IPS-15b (cell line): ENCODE results near the gene VAV2.

Source experiments
- H3K27me3 ChIP-seq: one replicate; pipeline ENCODE4 v1.6.1; 2013; ENCODE audit warnings: low read length; ENCODE audit not compliant: control insufficient read depth, insufficient read depth
- H3K36me3 ChIP-seq: one replicate; pipeline ENCODE4 v1.6.1; 2013; ENCODE audit warnings: low read length; ENCODE audit not compliant: control insufficient read depth, insufficient read depth
- H3K4me1 ChIP-seq: one replicate; pipeline ENCODE4 v1.6.1; 2013; ENCODE audit warnings: mild to moderate bottlenecking, low read length; ENCODE audit not compliant: control insufficient read depth, insufficient read depth
- H3K4me3 ChIP-seq: one replicate; pipeline ENCODE4 v1.5.1; 2013; ENCODE audit warnings: low read depth, low read length
- H3K9ac ChIP-seq: one replicate; pipeline ENCODE4 v1.6.1; 2013; ENCODE audit warnings: low read depth, mild to moderate bottlenecking, low read length
- H3K9me3 ChIP-seq: one replicate; pipeline ENCODE4 v1.6.1; 2013; ENCODE audit warnings: mild to moderate bottlenecking, low read length; ENCODE audit not compliant: control insufficient read depth, insufficient read depth

VAV2 gene

GRCh38 chr9:134024828-134025605, 32.9 kb upstream of the VAV2 start, which contains the start of gene BRD3OS:
Gene BRD3OS, plus strand, starts transcription at chr9:134025481. Its CDS starts 1,267 bp downstream, at chr9:134026748.
- Histone ChIP-seq H3K27me3 (no peaks in the 10 kb centered on the region), H3K9me3 (no peaks in the 10 kb centered on the region), H3K9ac (peak within 1 kb of the TSS; percentile 24), H3K4me1 (peaks cover 6% of the 10 kb centered on the region), H3K4me3 (peak within 1 kb of the TSS; percentile 85), H3K36me3 (peaks cover 5% of the 10 kb centered on the region)

DNA sequence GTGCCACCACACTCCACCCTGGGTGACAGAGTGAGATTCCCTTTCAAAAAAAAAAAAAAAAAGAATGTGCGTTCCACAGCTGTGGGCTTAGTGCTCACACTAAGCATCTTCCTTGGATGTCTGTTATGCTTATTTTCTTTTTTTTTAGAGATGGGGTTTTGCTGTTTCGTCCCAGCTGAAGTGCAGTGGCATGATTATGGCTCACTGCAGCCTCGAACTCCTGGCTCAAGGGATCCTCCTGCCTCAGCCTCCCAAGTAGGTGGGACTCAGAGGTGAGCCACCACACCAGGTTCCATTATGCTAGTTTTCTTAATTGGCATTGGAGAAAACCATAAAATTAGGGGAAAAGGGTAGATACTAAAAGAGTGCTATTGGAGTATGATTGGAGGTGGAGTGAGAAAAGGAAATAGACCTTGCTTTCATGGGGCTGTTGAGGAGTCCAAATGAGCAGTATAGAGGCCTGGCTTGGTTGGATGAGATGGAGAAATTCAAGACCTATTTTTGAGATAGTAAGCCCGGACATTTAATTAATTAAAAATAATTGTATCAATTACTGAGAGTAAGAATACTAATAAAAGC, 32.2 kb upstream of the VAV2 start:
- H3K4me3 ChIP-seq = peak overlapping the region; percentile 35
- H3K27me3 ChIP-seq = no peaks in the 10 kb centered on the region
- no peak overlapping the region for H3K9ac ChIP-seq
- peaks cover 6% of the 10 kb centered on the region for H3K4me1 ChIP-seq
- peaks cover 5% of the 10 kb centered on the region for H3K36me3 ChIP-seq
- no peaks in the 10 kb centered on the region for H3K9me3 ChIP-seq

DNA sequence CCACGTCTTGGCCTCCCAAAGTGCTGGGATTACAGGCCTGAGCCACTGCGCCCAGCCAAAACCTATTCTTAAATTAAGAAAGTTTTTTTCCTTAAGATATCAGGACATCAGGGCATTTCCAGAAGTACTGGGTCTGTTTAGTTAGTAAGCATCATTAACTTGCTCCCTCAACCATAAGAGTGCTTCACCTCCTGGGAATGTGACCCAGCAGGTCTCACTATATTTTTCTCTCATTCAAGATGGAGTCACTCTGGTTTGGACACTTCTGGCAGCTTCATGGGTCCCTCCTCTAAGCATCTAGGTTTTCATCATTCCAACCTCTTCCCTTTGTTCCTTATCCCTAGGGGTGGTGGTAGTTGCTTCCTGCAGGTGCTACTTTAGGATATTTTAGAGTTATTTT, 22.8 kb upstream of the VAV2 start:
- Histone ChIP-seq H3K4me1 (no peaks in the 10 kb centered on the region), H3K9me3 (peaks cover 12% of the 10 kb centered on the region), H3K9ac (no peak overlapping the region), H3K4me3 (no peak overlapping the region), H3K36me3 (no peaks in the 10 kb centered on the region), H3K27me3 (no peaks in the 10 kb centered on the region)

GRCh38 chr9:134011401-134011800, 19.3 kb upstream of the VAV2 start:
- Histone ChIP-seq H3K27me3 (no peaks in the 10 kb centered on the region), H3K36me3 (no peaks in the 10 kb centered on the region), H3K4me1 (no peaks in the 10 kb centered on the region), H3K9ac (no peak overlapping the region), H3K4me3 (no peak overlapping the region), H3K9me3 (peaks cover 12% of the 10 kb centered on the region)

DNA sequence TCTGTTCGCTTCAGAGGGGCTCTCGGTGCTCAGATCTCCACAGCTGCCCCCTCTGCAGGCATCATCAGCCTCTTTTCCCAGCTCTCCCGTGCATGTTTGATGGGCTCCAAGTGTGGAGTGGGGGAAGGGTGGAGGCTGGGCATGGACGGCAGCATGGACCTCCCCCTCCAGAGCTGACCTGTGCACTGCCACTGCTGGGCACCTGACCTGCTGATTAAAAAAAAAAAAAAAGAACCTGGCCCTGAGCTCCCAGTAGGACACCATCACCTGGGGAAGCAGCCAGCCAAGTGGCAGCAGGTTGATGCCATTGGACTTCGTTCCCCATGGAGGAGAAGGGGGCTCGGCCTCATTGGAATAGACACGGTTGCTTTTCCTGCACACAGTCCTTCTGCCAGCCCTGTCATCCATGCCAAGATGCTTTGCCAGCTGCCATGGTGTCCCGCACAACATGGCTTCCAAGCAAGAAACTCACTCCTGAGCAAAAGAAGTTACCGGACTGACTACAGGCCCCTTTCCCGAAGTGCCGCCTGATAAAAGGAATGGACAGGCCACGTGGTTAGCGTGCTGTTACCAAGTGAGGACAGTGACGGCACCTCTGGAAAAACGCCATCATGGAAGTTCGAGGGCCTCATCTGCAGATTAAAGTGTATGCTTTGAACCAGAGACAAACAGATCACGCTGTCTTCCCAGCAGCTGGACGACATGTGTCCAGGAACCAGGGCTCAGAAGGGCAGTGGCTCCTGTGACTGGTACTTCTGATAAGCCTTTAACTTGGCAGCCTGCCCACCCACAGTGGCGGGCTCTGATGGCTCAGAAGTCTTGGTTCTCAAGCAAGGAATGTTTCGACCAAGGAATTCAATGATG, 18.4 kb upstream of the VAV2 start:
- H3K27me3 ChIP-seq = no peaks in the 10 kb centered on the region
- H3K9me3 ChIP-seq = peaks cover 12% of the 10 kb centered on the region
- H3K9ac ChIP-seq = no peak overlapping the region
- H3K4me3 ChIP-seq = no peak overlapping the region
- no peaks in the 10 kb centered on the region for H3K4me1 ChIP-seq
- H3K36me3 ChIP-seq = no peaks in the 10 kb centered on the region

DNA sequence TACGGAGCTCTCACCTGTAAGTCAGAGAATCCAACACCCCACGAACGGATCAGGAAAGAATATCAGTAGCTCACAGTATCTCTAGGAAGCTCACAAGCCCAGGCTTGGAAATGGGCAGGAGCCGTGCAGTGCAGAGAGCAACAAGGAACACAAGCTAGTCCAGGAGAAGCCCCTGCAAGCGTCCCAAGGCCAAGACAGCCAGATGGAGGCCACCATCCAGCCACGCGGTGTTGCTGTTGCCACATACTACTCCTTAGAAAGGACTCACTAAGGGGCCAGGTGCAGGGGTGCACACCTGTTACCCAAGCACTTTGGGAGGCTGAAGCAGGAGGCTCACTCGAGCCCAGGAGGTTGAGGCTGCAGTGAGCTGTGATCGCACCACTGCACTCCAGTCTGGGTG, 15.4 kb upstream of the VAV2 start:
- H3K9me3 ChIP-seq = peaks cover 3% of the 10 kb centered on the region
- H3K27me3 ChIP-seq = no peaks in the 10 kb centered on the region
- no peak overlapping the region for H3K9ac ChIP-seq
- no peaks in the 10 kb centered on the region for H3K4me1 ChIP-seq
- no peaks in the 10 kb centered on the region for H3K36me3 ChIP-seq
- no peak overlapping the region for H3K4me3 ChIP-seq

DNA sequence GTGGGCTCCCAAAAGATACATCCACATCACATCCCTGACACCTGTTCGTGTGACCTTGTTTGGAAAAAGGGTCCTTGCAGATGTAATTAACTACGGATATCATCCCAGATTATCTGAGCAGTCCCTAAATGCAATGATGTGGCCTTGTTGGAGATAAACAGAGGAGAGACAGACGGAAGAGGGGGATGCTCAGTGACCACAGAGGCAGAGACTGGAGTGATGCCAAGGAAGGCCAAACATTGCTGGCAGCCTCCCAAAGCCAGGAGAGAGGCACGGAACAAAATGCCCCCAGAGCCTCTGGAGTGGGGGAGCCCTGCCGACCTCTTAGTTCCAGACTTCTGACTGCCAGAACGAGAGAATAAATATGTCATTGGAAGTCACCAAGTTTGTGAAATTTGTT, 15.0 kb upstream of the VAV2 start:
- H3K9me3 ChIP-seq = peaks cover 3% of the 10 kb centered on the region
- no peaks in the 10 kb centered on the region for H3K4me1 ChIP-seq
- H3K4me3 ChIP-seq = no peak overlapping the region
- no peaks in the 10 kb centered on the region for H3K27me3 ChIP-seq
- H3K36me3 ChIP-seq = no peaks in the 10 kb centered on the region
- H3K9ac ChIP-seq = no peak overlapping the region

DNA sequence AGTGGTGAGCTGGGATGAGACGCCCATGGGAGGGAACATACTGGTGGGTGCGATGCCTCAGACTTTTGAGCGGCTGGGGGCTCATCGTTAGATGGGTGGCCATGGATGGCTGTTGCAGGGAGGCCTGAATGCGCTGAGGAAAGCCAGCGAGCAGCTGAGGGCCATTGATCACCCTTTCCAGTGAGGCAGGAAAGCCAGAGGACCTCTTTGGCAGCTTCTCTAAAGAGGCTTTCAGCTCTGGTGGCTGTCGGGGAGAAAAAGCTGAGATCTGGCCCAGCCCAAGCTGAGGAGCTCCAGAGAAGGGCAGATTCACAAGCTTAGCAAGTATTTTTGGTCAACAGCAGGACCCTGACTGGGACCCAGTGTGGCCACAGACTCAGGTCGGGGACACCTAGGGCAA, 13.3 kb upstream of the VAV2 start:
- H3K4me3 ChIP-seq = no peak overlapping the region
- no peaks in the 10 kb centered on the region for H3K4me1 ChIP-seq
- no peaks in the 10 kb centered on the region for H3K27me3 ChIP-seq
- no peaks in the 10 kb centered on the region for H3K36me3 ChIP-seq
- no peak overlapping the region for H3K9ac ChIP-seq
- H3K9me3 ChIP-seq = no peaks in the 10 kb centered on the region

- Histone ChIP-seq H3K4me3 (no peak overlapping the region), H3K9ac (no peak overlapping the region), H3K27me3 (no peaks in the 10 kb centered on the region), H3K36me3 (no peaks in the 10 kb centered on the region), H3K9me3 (no peaks in the 10 kb centered on the region), H3K4me1 (no peaks in the 10 kb centered on the region)
These were observed 12.8 kb upstream of the VAV2 start for GRCh38 chr9:134004881-134005280.

GRCh38 chr9:134004131-134004873, 12.2 kb upstream of the VAV2 start:
- H3K36me3 ChIP-seq = no peaks in the 10 kb centered on the region
- no peak overlapping the region for H3K4me3 ChIP-seq
- H3K9me3 ChIP-seq = no peaks in the 10 kb centered on the region
- no peaks in the 10 kb centered on the region for H3K27me3 ChIP-seq
- no peak overlapping the region for H3K9ac ChIP-seq
- no peaks in the 10 kb centered on the region for H3K4me1 ChIP-seq

- Histone ChIP-seq H3K36me3 (no peaks in the 10 kb centered on the region), H3K9ac (no peak overlapping the region), H3K27me3 (no peaks in the 10 kb centered on the region), H3K4me1 (no peaks in the 10 kb centered on the region), H3K9me3 (no peaks in the 10 kb centered on the region), H3K4me3 (no peak overlapping the region)
These were observed 11.1 kb upstream of the VAV2 start for GRCh38 chr9:134003237-134003636.
